H1 (cell line): ENCODE data around the gene IL17RD. TPM values are rescaled to one million over a fixed set of nuclear protein-coding genes. Genes with fewer than 3 reads are reported as not detected.

ENCODE experiments used
- RAD21 ChIP-seq, 2 experiments: IDR thresholded peaks in 1 of 2; conservative IDR thresholded peaks in 1 of 2; 2 replicates each; pipeline ENCODE4 v1.6.1; 2011; ENCODE audit warnings: low read depth in 2 of 2, low read length in 2 of 2, improper control_type of control experiment in 1 of 2, inconsistent platforms in 1 of 2, mild to moderate bottlenecking in 1 of 2, moderate library complexity in 1 of 2
- polyA plus RNA-seq, 7 experiments: library from polyadenylated mRNA; depleted of rRNA in 3 of 7; stranded (reverse) in 5 of 7; unstranded in 2 of 7; fragments of >200 nt in 5 of 7; fragments of 200-250 nt in 2 of 7; gene quantifications; 1 replicate in 5 of 7; 2 replicates in 1 of 7; 4 replicates in 1 of 7; pipeline versions ENCODE4 v1.2.1 to v1.2.3, GENCODE V29; 2011 to 2013; ENCODE audit warnings: missing spikeins in 2 of 7, mixed read lengths in 2 of 7
- total RNA-seq: library from RNA; stranded (reverse); fragmentation: NEBNext Ultra II Directional; extraction: Animal tissue kit (Norgen Biotek cat#: 25700); gene quantifications from 2 replicates; pipeline ENCODE4 v1.2.1, GENCODE V29; 2021

Gene IL17RD
- total and polyA plus RNA-seq, 2 of the 8 experiments (the other 6 are each of a cell fraction or from before 2014, with no cell fraction given) = 10.9 to 48.9 TPM

DNA sequence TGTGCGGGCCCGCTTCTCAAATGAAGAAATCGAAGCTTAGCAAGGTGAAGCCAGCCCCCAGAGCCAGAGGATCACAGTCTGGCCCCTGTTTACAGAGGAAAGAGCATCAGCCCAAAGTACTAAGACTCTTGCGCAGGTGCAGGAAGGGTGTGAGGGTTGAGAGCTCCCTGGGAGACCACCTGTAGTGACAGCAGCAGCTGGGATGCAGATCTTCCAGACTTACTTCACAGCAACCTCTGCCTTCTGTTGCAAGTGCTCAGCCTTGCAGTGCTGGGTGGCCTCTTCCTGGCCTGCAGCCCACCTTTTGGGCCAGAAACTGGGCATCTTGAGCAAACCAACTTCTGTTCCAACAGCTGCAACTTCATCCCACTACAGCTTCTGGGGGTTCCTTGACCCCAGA lies 85.0 kb downstream of the IL17RD start (continued):
- TF ChIP-seq RAD21 (IDR thresholded peaks at IDR 0.05 in 1 of 2, conservative IDR thresholded peaks at IDR 0.05 in 1 of 2; ENCODE audit: low read depth in 2 of 2, low read length in 2 of 2) = no peak
